ENCODE measurements around the gene FPR3. TPM values are rescaled to one million over a fixed set of nuclear protein-coding genes. Genes with fewer than 3 reads are reported as not detected.
A peak's percentile ranks its signal among the peaks of the same experiment; 100 is the strongest.

Gene FPR3
- total and polyA plus RNA-seq, 9 of the 15 experiments (the other 6 are each of a cell fraction or from before 2014, with no cell fraction given), result 0.08 to 0.51 (median 0.22) TPM; not detected in 1

- TF ChIP-seq SIN3A (IDR thresholded peaks at IDR 0.05; ENCODE audit: borderline replicate concordance in 2 of 2, control insufficient read depth in 1 of 2, low read depth in 2 of 2, low read length in 2 of 2) (no peak), KLF6 (CRISPR knock-in tag; IDR thresholded peaks at IDR 0.05; ENCODE audit: borderline replicate concordance) (no peak), ZNF76 (CRISPR knock-in tag; IDR thresholded peaks at IDR 0.05; ENCODE audit: borderline replicate concordance) (no peak), NCOA4 (IDR thresholded peaks at IDR 0.05; ENCODE audit: partially characterized antibody) (no peak), FOXP1 (CRISPR knock-in tag; IDR thresholded peaks at IDR 0.05) (no peak), CREBBP (IDR thresholded peaks at IDR 0.05; ENCODE audit: low read depth, low read length) (no peak), NR4A1 (CRISPR knock-in tag; IDR thresholded peaks at IDR 0.05) (no peak), NR4A1 (tag; IDR thresholded peaks at IDR 0.05) (no peak; the same call in 1 of the 2 replicates), SOX6 (IDR thresholded peaks at IDR 0.05) (peak; percentile 90), JUND (IDR thresholded peaks at IDR 0.05; ENCODE audit: borderline replicate concordance, low read depth, low read length) (peak; percentile 16; the same call in 1 of the 2 replicates), JUND (tag; IDR thresholded peaks at IDR 0.05; ENCODE audit: borderline replicate concordance, low read depth, low read length) (peak; percentile 73; the same call in 2 of the 3 replicates), KDM1A (IDR thresholded peaks at IDR 0.05) (peak in 1 of 2 experiments; percentile 33; a peak in 1 of 4 replicates), NFE2L1 (tag; IDR thresholded peaks at IDR 0.05; ENCODE audit: borderline replicate concordance, low read depth) (no peak)
- TF ChIP-seq, protein P1, sequence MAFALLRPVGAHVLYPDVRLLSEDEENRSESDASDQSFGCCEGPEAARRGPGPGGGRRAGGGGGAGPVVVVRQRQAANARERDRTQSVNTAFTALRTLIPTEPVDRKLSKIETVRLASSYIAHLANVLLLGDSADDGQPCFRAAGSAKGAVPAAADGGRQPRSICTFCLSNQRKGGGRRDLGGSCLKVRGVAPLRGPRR (CRISPR knock-in tag; IDR thresholded peaks at IDR 0.05), result no peak
- TF ChIP-seq, protein P2, sequence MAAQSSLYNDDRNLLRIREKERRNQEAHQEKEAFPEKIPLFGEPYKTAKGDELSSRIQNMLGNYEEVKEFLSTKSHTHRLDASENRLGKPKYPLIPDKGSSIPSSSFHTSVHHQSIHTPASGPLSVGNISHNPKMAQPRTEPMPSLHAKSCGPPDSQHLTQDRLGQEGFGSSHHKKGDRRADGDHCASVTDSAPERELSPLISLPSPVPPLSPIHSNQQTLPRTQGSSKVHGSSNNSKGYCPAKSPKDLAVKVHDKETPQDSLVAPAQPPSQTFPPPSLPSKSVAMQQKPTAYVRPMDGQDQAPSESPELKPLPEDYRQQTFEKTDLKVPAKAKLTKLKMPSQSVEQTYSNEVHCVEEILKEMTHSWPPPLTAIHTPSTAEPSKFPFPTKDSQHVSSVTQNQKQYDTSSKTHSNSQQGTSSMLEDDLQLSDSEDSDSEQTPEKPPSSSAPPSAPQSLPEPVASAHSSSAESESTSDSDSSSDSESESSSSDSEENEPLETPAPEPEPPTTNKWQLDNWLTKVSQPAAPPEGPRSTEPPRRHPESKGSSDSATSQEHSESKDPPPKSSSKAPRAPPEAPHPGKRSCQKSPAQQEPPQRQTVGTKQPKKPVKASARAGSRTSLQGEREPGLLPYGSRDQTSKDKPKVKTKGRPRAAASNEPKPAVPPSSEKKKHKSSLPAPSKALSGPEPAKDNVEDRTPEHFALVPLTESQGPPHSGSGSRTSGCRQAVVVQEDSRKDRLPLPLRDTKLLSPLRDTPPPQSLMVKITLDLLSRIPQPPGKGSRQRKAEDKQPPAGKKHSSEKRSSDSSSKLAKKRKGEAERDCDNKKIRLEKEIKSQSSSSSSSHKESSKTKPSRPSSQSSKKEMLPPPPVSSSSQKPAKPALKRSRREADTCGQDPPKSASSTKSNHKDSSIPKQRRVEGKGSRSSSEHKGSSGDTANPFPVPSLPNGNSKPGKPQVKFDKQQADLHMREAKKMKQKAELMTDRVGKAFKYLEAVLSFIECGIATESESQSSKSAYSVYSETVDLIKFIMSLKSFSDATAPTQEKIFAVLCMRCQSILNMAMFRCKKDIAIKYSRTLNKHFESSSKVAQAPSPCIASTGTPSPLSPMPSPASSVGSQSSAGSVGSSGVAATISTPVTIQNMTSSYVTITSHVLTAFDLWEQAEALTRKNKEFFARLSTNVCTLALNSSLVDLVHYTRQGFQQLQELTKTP (IDR thresholded peaks at IDR 0.05; ENCODE audit: low read depth in 1 of 2, partially characterized antibody in 2 of 2), result peak; percentile 31 to 48
- TF ChIP-seq, protein P3, sequence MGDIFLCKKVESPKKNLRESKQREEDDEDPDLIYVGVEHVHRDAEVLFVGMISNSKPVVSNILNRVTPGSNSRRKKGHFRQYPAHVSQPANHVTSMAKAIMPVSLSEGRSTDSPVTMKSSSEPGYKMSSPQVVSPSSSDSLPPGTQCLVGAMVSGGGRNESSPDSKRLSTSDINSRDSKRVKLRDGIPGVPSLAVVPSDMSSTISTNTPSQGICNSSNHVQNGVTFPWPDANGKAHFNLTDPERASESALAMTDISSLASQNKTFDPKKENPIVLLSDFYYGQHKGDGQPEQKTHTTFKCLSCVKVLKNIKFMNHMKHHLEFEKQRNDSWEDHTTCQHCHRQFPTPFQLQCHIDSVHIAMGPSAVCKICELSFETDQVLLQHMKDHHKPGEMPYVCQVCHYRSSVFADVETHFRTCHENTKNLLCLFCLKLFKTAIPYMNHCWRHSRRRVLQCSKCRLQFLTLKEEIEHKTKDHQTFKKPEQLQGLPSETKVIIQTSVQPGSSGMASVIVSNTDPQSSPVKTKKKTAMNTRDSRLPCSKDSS (IDR thresholded peaks at IDR 0.05; ENCODE audit: low read depth, partially characterized antibody), result no peak
- TF ChIP-seq, protein P4, sequence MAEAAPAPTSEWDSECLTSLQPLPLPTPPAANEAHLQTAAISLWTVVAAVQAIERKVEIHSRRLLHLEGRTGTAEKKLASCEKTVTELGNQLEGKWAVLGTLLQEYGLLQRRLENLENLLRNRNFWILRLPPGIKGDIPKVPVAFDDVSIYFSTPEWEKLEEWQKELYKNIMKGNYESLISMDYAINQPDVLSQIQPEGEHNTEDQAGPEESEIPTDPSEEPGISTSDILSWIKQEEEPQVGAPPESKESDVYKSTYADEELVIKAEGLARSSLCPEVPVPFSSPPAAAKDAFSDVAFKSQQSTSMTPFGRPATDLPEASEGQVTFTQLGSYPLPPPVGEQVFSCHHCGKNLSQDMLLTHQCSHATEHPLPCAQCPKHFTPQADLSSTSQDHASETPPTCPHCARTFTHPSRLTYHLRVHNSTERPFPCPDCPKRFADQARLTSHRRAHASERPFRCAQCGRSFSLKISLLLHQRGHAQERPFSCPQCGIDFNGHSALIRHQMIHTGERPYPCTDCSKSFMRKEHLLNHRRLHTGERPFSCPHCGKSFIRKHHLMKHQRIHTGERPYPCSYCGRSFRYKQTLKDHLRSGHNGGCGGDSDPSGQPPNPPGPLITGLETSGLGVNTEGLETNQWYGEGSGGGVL (CRISPR knock-in tag; IDR thresholded peaks at IDR 0.05), result no peak
- TF ChIP-seq, protein P5, sequence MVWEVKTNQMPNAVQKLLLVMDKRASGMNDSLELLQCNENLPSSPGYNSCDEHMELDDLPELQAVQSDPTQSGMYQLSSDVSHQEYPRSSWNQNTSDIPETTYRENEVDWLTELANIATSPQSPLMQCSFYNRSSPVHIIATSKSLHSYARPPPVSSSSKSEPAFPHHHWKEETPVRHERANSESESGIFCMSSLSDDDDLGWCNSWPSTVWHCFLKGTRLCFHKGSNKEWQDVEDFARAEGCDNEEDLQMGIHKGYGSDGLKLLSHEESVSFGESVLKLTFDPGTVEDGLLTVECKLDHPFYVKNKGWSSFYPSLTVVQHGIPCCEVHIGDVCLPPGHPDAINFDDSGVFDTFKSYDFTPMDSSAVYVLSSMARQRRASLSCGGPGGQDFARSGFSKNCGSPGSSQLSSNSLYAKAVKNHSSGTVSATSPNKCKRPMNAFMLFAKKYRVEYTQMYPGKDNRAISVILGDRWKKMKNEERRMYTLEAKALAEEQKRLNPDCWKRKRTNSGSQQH (CRISPR knock-in tag; IDR thresholded peaks at IDR 0.05), result no peak
Observed at GRCh38 chr19:51807111-51807701, 12.2 kb downstream of the FPR3 start (continued).
